HG03108 (cell line): ENCODE data around the gene DEPDC5.
A peak's percentile ranks its signal among the peaks of the same experiment; 100 is the strongest.
"Not testable (repeated sequence)": the region's sequence is repeated elsewhere in the genome, so short reads cannot be mapped to it uniquely, and the experiment has no call there.

Source experiments
- ATAC-seq: cut with Tn5 transposase; IDR thresholded peaks from one replicate; pipeline ENCODE4 v1.9.1; 2021; ENCODE audit warnings: moderate library complexity; ENCODE audit not compliant: unreplicated experiment

Gene DEPDC5

DNA sequence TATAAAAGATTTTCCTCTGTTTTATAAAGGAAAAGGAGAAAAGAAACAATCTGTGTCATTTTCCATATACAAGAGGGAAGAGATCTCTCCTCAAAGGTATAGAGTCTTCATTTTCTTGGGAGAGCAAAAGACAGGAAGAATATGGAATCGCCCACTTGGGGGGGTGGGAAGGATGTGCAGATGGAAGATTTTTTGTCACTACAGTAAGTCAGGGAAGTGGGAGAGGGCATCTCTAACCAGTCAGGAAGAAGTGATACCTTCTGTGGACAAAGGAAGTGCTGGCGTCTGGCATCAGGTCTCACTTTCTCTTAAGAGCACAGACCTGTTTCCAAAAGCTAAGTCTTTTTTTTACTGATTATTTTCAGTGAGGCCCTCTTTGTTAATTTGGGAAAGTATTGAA, 5.3 kb upstream of the DEPDC5 start:
- ATAC-seq: no peak

GRCh38 chr22:31749636-31750364, 4.0 kb upstream of the DEPDC5 start, which contains the start of gene PRR14L:
TSS of gene PRR14L (minus strand) at chr22:31750132. CDS start at chr22:31738860, 11,272 bp downstream.
- peak; percentile 52 for ATAC-seq

DNA sequence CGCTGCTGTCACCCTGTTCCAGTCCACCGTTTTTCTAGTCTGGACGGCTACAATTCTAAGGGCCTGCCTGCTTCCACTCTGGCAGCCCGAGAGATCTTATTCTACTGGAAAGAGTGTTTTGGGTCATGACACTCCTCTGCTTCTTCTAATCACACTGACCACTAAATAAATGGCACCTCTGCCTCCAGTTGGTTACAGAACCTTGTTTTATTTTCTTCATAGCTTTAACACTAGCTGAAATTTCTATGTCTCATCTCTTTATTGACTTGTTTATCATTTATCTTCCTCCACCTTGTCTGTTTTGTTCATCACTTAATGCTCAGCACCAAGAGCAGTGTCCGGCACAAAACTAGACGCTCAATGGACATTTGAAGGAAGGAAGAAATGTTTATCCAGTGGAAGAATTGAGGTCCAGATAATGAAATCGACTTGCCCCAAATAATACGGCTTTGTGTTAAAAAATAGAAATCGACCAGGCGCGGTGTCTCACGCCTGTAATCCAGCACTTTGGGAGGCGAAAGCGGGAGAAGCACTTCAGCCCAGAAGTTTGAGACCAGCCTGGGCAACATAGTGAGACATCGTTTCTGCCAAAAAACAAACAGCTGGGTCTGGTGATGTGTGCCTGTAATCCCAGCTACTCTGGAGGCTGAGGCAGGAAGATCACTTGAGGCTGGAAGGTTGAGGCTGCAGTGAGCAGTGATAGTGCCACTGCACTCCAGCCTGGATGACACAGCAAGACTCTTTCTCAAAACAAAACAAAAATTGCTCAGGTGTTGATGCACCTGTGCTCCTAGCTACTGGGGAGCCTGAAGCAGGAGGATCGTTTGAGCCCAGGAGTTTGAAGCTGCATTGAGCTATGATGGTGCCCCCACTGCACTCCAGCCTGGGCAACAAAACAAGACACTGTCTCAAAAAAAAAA, 3.2 kb upstream of the DEPDC5 start:
- ATAC-seq: no peak

DNA sequence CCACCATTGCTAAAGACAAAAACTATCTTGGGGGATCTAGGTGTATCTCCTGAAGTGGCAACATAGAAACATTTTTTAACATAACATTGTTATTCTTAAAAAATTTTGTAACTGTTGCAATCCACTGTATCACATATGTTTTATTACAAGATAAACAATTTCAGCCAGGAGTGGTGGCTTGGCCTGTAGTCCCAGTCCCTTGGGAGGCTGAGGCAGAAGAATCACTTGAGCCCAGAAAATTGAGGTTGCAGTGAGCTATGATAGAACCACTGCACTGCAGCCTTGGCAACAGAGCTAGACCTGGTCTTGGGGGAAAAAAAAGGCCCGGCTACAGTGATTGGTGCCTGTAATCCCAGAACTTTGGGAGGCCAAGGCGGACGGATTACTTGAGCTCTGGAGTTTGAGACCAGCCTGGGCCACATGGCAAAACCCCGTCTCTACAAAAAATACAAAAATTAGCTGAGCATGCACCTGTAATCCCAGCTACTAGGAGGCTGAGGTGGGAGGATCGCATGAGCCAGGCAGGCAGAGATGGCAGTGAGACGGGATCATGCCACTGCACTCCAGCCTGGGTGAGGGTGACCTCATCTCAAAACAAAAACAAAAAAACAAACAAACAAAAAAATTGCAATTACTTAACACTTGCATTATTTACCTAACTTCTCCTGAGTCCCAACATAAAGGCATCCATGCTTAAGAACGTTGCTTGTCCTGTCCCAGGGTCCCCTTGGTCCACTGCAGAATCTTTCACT, 1.5 kb upstream of the DEPDC5 start:
- ATAC-seq: no peak

DNA sequence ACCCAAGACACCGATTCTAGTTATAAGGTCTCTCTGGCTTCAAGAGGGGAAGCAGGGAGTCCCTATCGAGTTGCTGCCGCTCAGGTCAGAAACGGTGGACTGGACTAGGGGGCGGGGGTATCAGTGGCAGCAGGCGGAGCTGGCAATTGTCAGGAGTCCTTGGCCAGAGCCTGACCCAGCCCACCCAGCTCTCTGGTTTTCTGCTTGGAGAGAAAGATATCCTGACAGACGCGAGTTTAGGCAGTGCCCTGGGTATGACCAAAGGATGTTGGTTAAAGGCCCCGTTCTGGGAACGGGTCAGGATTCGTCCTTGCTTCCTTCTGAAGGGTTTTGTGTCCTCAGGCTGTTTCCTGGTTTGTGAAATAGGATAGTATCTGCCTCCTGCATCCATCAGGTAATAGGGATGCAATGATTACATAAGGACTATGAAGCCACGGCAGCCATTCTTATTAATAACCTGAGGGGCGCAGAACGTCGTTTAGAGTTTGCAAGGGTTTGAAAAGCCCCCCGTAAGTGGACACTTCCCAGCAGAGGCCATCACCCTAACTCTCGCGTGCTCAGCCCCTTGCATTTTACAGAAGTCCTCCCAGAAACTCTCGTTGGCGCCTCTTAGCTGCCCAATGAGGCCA, 700 bp upstream of the DEPDC5 start:
- ATAC-seq: no peak

DNA sequence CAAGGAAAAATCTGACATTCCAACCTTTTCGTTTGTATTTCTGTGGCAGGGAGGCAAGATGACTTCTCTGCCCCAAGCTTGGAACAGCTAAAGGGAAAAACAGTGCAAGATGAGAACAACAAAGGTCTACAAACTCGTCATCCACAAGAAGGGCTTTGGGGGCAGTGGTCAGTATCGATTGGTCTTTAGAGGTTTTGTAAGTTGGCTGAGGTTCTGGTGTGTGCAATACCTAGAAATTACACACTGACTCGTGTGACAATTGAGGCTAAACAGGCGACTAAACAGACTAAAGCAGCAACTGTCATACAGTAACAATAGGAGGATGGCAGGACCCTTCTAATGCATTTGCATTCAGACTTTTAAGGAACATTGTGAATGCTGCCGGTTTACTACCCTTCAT, 994 bp downstream of the DEPDC5 start:
- ATAC-seq: no peak

- ATAC-seq: no peak
Observed at GRCh38 chr22:31757265-31757664, 3.4 kb downstream of the DEPDC5 start.

GRCh38 chr22:31758860-31759259, 5.0 kb downstream of the DEPDC5 start:
- not testable (repeated sequence) for ATAC-seq

DNA sequence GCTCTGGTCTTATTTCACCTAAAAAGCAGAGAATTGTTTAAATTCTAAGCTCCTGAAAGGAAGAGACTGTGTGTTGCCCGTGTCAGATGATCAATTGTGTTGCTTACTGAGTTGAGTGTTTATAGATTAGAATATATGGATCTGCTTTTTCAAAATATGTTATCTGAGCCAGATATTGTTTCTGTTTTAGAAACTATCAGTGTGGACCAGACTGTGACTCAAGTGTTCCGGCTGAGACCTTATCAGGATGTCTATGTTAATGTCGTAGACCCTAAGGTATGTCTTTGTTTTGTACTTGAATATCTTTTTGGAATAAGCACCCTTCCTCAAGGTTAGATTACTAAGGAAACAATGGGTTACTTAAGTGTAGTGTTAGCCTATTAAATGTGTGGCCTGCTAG, 11.0 kb downstream of the DEPDC5 start:
- no peak for ATAC-seq

DNA sequence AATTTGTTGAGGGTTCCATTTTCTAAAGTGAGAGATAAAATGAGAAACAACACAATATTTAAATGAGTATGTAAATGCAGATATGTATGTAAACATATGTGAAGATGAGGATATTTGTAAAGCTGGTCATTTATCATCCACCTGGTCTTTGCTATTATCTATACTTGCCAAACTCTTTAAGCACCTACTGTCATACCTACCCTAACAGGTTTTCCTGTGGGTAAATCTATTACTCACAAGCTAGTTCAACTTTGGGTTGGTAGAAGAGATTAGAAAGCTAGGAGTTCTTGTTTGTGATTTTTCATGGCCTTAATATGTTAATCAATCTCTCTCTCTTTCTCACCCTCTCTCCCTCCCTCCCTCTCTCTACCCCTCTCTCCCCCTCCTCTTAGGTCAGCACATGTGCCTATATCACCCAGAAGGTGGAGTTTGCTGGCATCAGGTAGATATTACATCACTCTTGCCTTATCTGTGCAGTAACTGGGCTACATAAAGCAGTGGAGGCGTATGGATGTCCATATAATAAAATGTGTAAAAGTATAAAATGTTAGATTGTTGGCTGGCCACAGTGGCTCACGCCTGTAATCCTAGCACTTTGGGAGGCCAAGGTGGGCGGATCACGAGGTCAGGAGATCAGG, 14.7 kb downstream of the DEPDC5 start:
- no peak for ATAC-seq

GRCh38 chr22:31773416-31773815, 19.6 kb downstream of the DEPDC5 start:
- no peak for ATAC-seq

GRCh38 chr22:31776231-31776630, 22.4 kb downstream of the DEPDC5 start:
- ATAC-seq: no peak

GRCh38 chr22:31789803-31790202, 36.0 kb downstream of the DEPDC5 start:
- no peak for ATAC-seq

DNA sequence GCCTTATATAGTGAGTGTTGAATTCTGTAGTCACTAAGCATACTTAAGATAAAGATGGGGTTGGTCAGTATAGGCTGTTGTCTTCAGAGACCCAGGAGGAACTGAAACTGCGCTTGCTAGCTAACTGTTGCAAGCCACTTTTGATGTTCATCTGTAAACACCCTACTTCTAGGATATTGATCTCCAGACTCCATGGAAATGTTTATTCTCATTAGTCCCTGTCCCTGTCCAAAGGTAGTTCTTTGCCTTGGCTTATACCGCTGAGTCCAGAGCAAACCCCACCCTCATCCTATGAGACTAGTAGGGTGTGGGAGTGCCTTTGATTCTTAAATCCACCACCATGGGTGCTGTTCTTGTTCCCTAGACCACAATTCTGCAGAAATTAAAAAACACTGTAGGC, 36.4 kb downstream of the DEPDC5 start:
- ATAC-seq: no peak

DNA sequence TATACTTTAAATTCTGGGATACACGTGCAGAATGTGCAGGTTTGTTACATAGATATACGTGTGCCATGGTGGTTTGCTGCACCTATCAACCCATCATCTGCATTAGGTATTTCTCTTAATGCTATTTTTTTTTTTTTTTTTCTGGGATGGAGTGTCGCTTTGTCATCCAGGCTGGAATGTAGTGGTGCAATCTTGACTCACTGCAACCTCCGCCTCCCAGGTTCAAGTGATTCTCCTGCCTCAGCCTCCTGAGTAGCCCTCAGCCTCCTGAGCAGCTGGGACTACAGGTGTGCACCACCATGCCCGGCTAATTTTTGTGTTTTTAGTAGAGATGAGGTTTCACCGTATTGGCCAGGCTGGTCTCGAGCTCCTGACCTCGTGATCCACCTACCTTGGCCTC, 45.5 kb downstream of the DEPDC5 start:
- not testable (repeated sequence) for ATAC-seq

- no peak for ATAC-seq
Observed at GRCh38 chr22:31800065-31800464, 46.2 kb downstream of the DEPDC5 start.

DNA sequence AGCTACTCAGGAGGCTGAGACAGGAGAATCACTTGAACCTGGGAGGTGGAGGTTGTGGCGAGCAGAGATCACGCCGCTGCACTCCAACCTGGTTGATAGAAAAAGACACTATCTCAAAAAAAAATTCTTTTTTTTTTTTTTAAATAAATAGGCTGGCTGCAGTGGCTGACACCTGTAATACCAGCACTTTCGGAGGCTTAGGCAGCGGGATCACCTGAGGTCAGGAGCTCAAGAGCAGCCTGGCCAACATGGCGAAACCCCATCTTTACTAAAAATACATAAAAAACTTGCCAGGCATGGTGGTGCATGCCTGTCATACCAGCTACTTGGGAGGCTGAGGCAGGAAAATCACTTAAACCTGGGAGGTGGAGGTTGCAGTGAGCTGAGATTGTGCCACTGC, 47.0 kb downstream of the DEPDC5 start:
- not testable (repeated sequence) for ATAC-seq

GRCh38 chr22:31802575-31802974, 48.8 kb downstream of the DEPDC5 start:
- ATAC-seq: no peak

DNA sequence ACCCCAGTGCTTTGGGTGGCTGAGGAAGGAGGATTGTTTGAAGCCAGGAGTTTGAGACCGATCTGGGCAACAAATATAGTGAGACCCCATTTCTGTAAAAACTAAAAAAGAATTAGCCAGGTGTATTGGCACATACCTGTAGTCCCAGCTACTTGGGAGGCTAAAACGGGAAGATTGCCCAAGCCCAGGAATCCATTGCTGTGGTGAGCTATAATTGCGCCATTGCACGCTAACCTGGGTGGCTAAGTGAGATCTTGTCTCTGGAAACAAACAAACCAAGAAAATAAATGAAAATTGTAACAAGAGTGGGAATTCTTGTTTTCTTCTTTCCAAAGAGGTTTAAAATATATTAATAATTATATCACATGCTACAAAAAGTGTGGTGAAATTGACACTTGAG, 52.9 kb downstream of the DEPDC5 start:
- no peak for ATAC-seq

- ATAC-seq: no peak
Observed at GRCh38 chr22:31812977-31813605, 59.3 kb downstream of the DEPDC5 start.
